RWPE1 (cell line): Measurements from ENCODE around the gene CDKL4.
"Not testable (repeated sequence)": the region's sequence is repeated elsewhere in the genome, so short reads cannot be mapped to it uniquely, and the experiment has no call there.

Experiments
- CTCF ChIA-PET: fragments of 350-600 bp; sonication (Branson Sonifier 250); formaldehyde crosslinking; extraction: SDS; loops from one replicate; lab custom pipeline; 2021; lab: Yijun Ruan, JAX
- POLR2A ChIA-PET: fragments of 400-600 bp; formaldehyde crosslinking; extraction: SDS; loops from one replicate; lab custom pipeline; 2020; ENCODE audit warnings: antibody characterized with exemption; ENCODE audit not compliant: low non-redundant PET; lab: Yijun Ruan, JAX
- DNase-seq: peaks from one replicate; pipeline ENCODE4 v3.0.0; 2012; ENCODE audit warnings: low spot score
- H3K27ac ChIP-seq: fragments of 450-650 bp; 2 replicates; pipeline ENCODE4 v1.5.1; 2017
- CTCF ChIP-seq: fragments of 450-650 bp; conservative IDR thresholded peaks from 2 replicates; pipeline ENCODE4 v1.5.1; 2017; ENCODE audit warnings: low read depth, mild to moderate bottlenecking

CDKL4 gene

GRCh38 chr2:39158351-39158750, 85.4 kb downstream of the CDKL4 start:
- CTCF ChIA-PET = interaction anchor here (0.6 kb wide), 1 partner anchor 15 kb away, joined by 4 read pairs; no protein-coding TSS in a partner anchor
- POLR2A ChIA-PET = no interaction called here
- no peak overlapping the region for H3K27ac ChIP-seq
- no peak for DNase-seq
- no peak for TF ChIP-seq CTCF

- ChIA-PET CTCF (no interaction called here), POLR2A (no interaction called here)
- H3K27ac ChIP-seq = no peak overlapping the region
- no peak for DNase-seq
- no peak for TF ChIP-seq CTCF
Observed at GRCh38 chr2:39156846-39157245, 86.9 kb downstream of the CDKL4 start.

GRCh38 chr2:39156107-39156506, 87.7 kb downstream of the CDKL4 start:
- DNase-seq = no peak
- TF ChIP-seq CTCF = no peak
- CTCF ChIA-PET = interaction anchor here (0.6 kb wide), 1 partner anchor 579 kb away, joined by 3 read pairs; no protein-coding TSS in a partner anchor
- H3K27ac ChIP-seq = no peak overlapping the region
- POLR2A ChIA-PET = interaction anchor here (0.6 kb wide), 1 partner anchor 62 kb away, joined by 3 read pairs; no protein-coding TSS in a partner anchor

- ChIA-PET POLR2A (interaction anchor here (0.6 kb wide), 1 partner anchor 62 kb away, joined by 3 read pairs; no protein-coding TSS in a partner anchor), CTCF (interaction anchor here (0.6 kb wide), 1 partner anchor 579 kb away, joined by 3 read pairs; no protein-coding TSS in a partner anchor)
- not testable (repeated sequence) for H3K27ac ChIP-seq, DNase-seq
Observed at GRCh38 chr2:39155573-39155972, 88.2 kb downstream of the CDKL4 start.

- H3K27ac ChIP-seq = no peak overlapping the region
- ChIA-PET CTCF (interaction anchor here (0.8 kb wide), 1 partner anchor 38 kb away, joined by 3 read pairs; no protein-coding TSS in a partner anchor), POLR2A (no interaction called here)
- no peak for DNase-seq
- TF ChIP-seq CTCF = no peak
Observed at GRCh38 chr2:39154944-39155343, 88.8 kb downstream of the CDKL4 start.

- no peak for DNase-seq
- POLR2A ChIA-PET = no interaction called here
- TF ChIP-seq CTCF = no peak
- no peak overlapping the region for H3K27ac ChIP-seq
- CTCF ChIA-PET = no interaction called here
Observed at GRCh38 chr2:39153312-39153711, 90.5 kb downstream of the CDKL4 start.

GRCh38 chr2:39152504-39152903, 91.3 kb downstream of the CDKL4 start:
- POLR2A ChIA-PET = no interaction called here
- H3K27ac ChIP-seq = no peak overlapping the region
- no peak for DNase-seq
- no peak for TF ChIP-seq CTCF
- CTCF ChIA-PET = no interaction called here
